ENCODE measurements around the gene SUPT3H.

Gene SUPT3H

DNA sequence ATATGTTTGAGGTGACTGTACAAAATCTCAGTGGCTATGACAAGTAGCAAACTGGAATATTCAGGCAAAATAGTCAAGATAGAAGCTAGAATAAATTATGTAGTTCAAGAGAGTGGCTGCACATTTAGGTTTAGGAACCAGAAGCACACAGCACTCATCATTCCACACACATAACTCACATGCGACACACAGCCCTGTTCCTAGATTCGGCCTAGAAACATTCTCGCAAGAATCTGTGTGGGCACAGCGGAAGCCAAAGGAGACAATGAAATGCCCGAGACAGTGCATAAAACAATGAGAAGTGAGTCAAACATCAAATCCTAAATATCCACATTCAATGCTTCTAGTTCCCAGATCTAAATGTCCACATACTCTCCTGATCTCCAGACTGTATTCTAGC, 9.5 kb upstream of the SUPT3H start:
- peak; percentile 82 for DNase-seq

DNA sequence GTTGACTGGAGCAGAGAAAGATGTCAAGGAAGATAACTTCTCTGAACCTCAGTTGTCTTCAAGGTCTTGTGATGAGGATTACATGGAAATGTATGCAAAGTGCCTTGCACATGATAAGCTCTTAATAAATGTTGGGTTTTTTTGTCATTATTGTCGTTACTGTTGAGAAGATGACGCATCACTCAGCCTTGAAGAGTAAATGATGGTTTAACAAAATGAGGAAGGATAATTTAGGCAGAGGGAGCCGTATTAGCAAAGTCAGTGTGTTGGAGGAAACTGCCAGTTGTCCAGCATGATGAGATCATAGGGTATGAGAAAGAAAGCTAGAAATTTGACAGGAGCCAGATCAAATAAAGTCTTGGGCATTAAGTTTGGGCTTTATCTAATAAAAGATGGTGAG, 8.8 kb upstream of the SUPT3H start:
- DNase-seq: no peak

DNA sequence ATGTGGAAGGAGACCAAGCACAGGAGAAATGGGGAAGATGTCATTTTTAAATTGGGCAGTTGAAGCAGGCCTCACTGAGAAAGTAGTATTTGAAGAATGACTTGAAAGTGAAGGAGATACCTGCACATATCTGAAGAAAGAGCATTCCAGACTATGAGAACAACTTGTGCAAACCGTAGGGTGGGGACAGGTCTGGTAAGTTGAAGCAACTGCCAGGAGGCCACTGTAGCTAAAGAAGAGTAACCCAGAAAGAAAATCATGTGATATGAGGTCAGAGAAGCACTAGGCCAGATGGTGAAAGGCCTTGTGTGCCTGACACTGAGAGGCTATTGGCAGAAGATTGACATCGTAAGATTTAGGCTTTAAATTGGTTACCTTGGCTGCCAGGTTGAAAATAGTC, 4.7 kb upstream of the SUPT3H start:
- no peak for DNase-seq

DNA sequence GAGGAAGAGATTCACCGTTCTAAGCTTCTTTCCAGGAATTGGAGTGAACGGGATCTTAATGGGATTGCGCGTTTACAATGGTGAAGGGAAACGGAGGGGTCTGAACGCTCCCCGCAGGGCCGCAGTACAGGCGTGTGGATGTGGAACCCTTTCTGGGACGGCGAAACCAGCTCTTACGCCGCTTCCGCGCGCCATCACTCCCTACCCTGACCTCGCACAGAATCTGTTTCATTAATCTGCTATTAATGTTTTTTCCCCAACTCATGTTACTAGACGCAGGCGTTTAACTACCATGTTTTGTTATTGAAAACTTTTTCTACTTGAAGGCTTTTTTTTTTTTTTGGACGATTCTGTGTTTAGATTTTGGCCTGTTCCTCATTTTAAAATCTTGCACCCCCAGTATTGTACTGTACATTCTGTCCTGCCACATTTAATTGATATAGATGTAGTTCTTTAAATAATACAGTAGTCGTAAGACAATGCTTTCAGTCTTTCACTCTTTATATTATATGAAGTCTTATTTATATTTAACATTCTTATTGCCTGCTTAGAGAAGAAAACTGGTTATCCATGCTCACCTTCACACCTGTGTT, 696 bp upstream of the SUPT3H start:
- DNase-seq: no peak

DNA sequence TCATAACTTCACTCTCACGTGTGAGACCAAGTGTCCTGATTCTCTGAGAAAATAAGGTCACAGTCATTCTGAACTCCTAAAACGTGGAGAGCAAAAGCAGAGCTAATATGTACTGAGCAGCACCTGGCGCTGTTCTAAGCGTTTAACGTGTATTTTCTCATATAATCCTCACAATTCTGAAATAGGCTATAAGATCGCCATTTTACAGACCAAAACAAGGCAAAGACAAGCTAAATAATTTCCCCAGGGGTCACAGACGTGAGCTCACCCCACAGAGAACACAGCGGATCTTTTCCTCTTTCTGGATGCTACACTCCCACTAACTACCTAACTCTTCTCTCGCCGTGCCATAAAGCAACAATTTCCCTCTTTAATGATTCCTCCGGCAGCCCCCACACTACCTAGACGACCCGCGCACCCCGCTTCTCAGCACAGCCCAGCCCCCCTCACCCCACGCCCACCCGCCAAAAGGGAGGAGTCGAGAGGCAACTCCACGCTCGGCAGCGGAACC, 636 bp downstream of the SUPT3H start:
- no peak for DNase-seq

DNA sequence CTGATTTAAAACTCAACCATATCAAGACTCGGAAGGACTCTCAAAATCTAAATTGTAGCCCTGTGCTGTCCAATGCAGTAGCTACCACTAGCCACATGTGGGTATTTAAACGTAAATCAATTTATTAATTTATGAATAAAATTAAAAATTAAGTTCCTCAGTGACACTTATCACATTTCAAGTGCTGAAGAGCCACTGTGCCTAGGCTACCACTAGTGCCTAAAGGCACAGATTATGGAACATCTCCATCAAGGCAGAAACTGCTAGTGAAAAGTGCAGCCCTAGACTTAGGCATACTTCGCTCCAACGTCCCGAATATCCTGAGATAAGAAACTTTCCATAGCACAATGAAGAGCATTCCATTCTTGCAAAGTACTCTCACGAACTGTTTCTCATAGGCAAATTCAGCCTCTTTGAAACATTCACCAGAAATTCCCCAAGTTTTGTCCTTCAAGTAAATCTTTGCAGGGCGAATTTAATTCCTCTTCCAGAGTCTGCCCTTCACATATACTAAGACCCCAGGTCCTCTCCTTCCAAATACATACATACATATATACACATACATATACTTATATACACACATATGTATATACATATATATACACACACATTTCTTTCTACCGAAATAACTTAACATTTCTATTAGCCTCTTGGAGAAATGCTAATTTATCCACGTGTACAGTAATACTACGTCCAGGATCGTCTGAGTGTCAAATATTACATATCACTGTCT, 1.3 kb downstream of the SUPT3H start:
- peak; percentile 26 for DNase-seq

DNA sequence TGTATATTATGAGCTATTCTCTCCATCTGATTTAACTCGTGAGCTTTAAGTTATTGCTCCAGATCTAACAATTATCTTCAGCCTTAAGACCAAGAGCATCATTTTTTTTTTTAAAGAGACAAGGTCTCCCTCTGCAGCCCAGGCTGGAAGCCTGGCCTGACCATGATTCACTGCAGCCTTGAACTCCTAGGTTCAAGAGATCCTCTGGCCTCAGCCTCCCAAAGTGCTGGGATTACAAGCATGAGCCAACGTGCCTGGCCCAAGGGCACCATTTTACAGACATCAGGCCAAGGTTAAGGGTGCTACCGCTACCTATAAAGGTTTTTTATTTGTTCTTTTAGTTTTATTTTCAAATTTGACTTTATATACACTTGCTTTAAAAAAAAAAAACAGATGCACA, 2.3 kb downstream of the SUPT3H start:
- peak; percentile 21 for DNase-seq

DNA sequence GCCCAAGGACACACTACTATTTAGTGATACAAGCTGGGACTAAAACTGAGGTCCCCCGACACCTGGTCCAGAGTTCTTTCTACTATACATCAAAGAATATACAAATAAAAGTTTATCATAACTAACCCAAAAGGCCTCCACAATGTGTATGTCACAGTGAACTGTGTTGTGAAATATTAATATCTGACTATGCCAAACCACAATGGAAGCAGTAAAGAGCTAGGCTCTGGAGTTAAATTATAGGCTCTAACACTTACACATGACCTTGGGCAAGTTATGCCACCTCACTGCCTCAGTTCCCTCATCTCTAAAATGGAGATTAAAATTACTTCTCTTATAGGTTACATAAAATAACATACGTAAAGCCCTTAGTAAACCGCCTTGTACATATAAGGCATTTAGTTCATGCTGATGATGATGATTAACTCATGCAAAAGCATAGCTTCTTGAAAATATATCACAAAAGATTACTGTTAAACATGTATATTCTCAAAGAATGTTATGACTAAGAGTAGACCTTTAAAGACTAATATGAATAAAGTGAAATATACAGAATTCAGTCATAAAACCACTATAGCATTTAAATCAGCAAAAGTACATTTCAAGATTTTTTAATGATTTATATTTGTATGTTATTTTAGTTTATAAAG, 5.7 kb downstream of the SUPT3H start:
- no peak for DNase-seq

DNA sequence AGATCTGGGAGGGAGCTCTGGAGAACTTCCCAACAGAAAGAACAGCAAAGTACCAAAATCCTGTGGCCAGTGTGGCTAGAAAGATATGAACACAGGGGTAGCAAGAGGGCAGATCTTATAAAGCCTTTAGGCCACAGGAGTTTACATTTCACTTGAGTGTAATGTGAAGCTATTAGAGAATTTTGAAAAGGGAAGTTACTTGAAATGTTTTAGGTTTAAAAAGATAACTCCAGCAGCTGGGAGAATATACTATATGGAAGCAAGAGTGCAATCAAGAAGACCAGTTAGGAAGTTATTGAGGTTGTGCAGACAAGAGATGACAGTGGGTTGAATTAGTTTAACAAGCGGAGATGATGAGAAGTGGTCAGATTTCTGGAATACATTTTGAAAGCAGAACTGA, 7.9 kb downstream of the SUPT3H start:
- DNase-seq: no peak

DNA sequence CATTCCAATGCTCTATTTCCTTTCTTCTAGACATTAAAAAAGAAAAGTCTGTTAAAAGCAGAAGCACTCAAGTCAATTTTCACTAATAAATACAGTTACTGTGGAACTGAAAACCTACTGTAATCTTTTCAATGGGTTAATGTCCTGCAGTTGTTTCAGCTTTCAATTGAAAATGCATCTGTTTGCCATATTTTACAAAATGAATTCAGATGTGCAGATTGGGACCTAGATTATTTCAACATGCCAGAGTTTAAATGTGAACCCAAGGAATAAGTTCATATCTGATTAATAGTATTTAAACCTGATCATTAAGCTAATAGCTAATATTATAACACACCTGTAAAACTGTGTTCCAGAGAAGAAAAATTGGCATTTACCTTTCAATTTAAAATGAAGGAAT, 9.7 kb downstream of the SUPT3H start:
- no peak for DNase-seq

DNA sequence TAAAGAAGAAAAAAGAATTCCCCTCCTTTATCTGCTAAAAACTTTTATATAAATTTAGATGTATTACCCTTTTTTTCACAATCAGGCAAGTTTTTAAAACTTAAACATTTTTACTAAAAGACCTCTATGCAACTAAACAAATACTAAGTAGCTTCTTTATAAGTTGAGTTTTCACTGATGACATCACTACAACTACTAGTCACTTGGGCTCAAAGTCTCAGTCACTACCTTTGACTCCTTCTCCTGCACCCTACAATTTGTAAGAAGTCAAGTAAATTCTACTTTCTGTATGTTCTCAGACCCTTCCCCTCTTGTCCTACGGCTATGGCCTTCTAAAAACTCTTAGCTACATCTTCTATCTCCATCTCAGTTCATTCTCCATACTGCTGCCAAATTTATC, 11.2 kb downstream of the SUPT3H start:
- DNase-seq: no peak

DNA sequence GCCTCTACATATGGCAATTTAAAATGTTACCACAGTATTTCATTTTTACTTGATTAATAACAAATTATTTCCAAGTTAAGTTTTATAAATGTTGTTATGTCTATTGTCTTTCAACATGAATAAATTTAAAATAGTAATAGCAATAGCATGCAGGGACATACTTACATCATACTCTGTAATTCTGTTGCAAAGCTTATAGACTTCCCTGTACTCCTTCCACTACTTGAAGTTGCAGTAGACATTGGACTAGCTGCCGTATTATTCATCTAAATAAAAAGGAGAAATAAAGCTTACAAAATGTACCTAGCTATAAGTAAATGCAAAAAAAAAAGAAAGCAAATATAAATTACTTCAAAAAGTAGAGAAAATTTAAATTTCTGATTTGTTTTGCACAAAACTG, 12.7 kb downstream of the SUPT3H start:
- no peak for DNase-seq

DNA sequence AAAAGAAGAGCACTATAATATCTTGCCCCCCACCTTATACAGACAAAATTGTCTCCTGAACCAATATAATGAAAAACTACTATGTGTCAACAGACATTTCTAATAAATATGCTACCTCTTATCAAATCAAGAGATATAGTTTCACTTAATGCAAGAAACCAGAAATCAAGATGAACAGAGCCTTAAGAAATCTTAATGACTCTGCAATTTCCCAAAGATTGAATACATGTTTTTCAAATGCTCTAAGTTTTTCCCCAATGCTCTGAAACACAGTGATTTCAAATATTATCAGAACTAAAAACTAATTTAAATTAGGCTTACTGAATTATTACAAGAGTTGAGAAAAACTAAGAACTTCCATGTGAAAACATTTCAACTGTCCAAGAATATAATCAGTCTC, 13.3 kb downstream of the SUPT3H start:
- DNase-seq: no peak

DNA sequence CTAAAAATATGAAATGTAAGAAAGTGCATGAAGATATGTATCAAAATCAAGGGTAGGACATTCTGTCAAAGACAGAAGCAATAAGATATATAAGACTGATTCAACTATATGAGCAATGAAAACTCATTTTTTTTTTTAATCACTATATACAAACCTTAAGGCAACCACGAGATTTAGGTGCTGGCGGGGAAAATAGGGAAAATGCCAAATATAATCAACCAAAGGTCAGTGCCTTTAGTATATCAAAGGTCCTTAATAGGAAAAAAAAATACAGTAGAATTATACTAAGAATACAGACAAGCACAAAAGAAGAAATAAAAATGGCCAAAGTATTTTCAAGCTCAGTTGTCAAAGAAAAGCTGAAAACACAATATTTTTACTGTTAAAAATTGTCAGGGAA, 24.1 kb downstream of the SUPT3H start:
- DNase-seq: no peak

DNA sequence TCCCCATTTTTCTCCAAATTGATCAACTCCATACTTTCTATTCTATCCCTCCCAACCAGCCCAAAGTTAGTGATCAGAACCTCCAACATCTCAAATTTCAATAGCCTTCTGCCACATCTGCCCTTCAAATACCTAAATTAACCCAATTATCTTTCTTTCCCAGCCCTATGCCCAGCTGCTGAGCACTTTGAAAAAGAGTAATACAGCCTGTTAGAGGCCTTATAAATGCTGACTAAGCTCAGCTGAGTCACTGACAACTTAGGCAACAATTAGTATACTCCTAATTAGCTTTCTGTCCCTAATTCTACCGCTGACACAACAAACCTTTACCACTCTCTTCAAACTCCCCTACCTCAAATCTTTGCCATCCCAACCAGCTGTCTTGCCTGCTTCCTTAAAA, 26.1 kb downstream of the SUPT3H start:
- no peak for DNase-seq

DNA sequence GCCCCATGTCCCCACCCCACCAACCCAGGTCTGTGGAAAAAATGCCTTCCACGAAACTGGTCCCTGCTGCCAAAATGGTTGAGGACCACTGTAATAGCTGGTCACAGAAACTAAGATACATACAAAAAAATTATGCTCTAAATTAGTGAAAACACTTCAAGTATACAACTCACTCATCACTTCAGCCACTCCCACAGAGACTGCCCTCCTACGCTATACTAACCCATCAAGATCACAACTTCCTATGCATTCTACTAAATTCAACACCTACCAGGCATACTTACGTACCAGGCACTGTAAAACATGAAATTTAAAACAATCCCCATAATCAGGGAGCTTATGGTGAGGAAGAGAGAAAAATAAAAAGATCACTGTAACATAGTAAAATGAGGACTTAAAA, 26.7 kb downstream of the SUPT3H start:
- no peak for DNase-seq

DNA sequence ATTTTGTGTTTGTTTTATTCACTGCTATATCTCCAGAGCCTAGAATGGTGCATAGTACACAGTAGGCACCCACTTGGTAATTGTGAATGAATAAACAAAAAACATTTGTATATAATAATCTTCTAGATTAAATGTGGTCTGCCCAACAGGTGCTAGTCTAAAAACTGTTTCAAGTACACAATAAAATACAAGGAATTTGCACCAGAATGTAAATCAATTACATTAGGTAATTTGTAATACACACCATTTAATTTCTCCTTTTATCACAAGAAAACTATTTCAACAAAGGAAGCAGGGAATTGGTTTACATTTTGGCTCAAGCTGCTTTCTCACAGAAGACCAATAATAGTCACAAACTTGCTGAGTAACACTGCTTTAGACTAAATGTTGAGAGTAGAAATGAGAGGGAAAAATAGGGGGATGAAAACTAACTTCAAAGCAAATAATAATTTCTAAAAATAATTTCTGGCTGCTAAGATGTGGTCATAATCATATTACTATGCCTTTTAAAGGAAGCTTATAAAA, 27.5 kb downstream of the SUPT3H start:
- DNase-seq: no peak

DNA sequence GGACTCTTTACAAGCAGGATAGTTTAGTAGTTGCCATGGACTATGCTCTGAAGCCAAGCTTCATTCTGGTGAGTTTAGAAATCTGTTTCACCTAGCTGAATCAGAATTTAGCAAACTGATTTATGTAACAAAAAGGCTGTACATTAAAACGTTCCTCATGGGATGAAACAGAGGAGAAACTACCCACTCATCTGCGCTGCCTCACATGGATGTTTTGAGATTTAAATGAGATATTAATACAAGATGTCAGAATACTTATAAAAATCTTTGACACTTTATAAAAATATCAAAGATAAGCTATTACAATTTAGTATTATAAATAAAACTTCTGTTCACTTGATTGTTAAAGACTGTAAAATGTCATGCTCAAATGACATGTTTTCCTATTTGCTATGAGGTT, 32.8 kb downstream of the SUPT3H start:
- no peak for DNase-seq

DNA sequence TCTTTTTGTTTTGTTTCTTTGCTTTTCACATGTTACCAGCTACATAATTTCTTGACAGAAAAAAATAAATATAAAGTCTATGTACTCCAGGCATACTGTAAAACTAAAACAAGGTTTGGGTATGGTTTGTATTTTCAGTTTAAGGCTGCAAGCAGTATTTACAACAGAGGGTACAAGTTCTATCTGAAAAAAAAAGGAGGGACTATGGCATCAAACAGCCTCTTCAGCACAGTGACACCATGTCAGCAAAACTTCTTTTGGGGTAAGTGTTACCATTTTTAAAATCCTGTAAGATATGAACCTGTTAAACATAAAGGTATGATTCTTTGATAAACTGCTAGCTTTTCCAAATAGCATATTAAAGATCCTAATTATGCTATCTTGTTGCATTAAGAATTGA, 49.2 kb downstream of the SUPT3H start:
- no peak for DNase-seq

DNA sequence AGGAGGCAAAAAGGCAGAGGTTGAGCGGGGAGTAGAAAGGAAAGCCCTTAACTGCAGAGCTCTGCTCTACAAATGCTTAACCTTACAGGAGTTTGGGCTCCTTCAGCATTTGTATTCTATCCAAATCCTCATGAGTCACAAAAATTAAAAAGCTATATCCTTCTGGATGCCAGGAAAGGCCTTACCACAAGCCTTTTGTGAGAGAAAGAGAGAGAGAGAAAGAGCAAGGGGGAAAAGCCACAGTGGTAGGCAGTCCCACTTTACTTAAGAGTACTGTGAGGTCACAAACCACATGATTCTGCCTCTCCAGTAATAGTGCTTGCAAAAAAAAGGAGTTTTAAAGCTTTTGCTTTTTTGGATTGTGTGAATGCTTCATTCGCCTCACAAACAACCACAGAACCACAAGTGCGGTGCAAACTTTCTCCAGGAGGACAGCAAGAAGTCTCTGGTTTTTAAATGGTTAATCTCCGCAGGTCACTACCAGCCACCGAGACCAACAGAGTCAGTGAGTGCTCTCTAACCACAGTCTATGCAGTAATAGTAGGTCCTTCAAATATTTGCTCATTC, 49.7 kb downstream of the SUPT3H start, which contains the start of gene RUNX2:
Gene RUNX2 (plus strand): TSS at position 375 of the 567 bp plus-strand sequence. CDS start 397 bp downstream, outside the sequence.
- peak; percentile 84 for DNase-seq

DNA sequence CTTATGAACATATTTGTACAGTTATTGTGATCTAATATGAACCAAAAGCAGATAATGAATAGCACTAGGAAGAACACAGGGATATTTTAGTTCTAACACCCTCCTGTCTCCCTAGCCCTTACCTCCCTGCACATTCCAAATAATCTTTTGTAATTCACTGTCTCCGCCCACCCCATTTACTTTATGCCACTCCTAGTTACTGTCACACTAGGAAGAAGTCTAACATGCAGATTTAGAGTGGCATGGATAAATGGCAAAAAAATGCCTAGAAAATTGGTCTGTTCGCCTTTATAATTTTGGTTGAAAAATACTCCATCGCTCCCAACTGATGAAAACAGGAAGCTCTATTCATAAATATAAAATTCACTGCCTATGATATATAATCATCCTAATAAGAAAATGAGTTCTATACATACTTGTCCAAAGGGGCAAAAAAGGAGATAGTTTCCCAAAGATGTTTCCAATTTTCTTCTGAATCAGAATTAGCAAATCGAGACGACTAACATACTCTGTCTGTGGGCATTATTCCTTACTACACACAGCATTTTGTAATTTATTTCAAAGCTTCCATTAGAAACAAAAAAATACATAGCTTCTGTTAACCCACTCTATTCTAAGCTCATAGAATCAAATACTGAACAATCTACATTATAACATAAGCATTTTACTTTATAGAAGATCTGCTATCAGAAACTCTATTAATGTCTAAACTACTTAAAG, 50.9 kb downstream of the SUPT3H start:
- DNase-seq: no peak

DNA sequence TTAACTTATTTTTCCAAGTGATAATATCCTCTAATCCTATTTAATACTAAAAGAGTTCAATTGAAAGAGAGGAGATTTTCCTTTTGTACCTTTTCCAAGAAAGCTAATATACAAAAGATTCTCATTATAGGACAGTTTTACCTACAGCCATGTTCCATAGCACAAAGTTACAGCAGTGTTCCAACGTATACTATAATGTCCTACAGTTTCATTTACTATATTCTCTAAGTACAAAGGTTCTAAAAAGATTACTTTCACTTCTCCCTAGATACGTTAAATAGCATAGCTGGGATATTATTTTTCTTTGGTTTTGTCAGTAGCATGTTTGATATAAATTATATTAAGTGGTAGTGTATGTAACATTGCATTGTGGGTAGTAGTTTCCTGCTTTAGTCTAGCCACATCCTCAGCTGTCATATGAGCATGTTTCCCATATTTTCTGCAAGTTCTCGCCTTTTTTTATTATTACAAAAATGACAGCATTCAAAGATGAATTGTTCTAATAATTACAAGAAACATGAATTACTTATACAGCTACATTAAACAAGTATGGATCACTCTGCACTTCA, 54.0 kb downstream of the SUPT3H start:
- DNase-seq: no peak
